ENCODE measurements around the gene MAP2K2. TPM values are rescaled to one million over a fixed set of nuclear protein-coding genes. Genes with fewer than 3 reads are reported as not detected.

The MAP2K2 gene
- total RNA-seq, 4 donors from 2014 or later, result 136 to 199 (median 195) TPM

GRCh38 chr19:4060621-4061177, 63.2 kb downstream of the MAP2K2 start:
- peaks cover 58 to 79% (median 71%) of the 10 kb centered on the region in 4 donors for H3K4me1 ChIP-seq
- DNase-seq, result peak; percentile 59
- 32% methylated on average over 13 of the region's 16 CpGs; no CpG with 5 or more reads in 1 of the 2 donors for WGBS, 2 donors (ENCODE audit: low coverage in 1 of 2)
- intact Hi-C loops (cut with DNase I; ENCODE audit: low total_unique reads) (no loop called here), in situ Hi-C loops (cut with MboI; ENCODE audit: low pct_ligation_motif_present in 1 of 4, low pct_unique_long_range_greater_than_20kb in 1 of 4, low sequenced_read_pairs in 3 of 4) (no loop called here)
- peak overlapping the region; percentile 23 to 100 (median 62) for H3K4me3 ChIP-seq
- no peaks in the 10 kb centered on the region for H3K9me3 ChIP-seq
- peak overlapping the region; percentile 97 to 100 (median 99) for H3K27ac ChIP-seq
- H3K36me3 ChIP-seq, result no peaks in the 10 kb centered on the region
- no peaks in the 10 kb centered on the region for H3K27me3 ChIP-seq
- TF ChIP-seq EP300 (IDR thresholded peaks at IDR 0.05; ENCODE audit: low read depth), result no peak
- TF ChIP-seq POLR2A (IDR thresholded peaks at IDR 0.05), result no peak
- TF ChIP-seq POLR2AphosphoS5 (IDR thresholded peaks at IDR 0.05), result no peak
- no peak for TF ChIP-seq CTCF (IDR thresholded peaks at IDR 0.05)

- Histone ChIP-seq H3K36me3 (peaks cover 0 to 2% (median 0%) of the 10 kb centered on the region in 4 donors), H3K27me3 (no peaks in the 10 kb centered on the region), H3K27ac (peak overlapping the region; percentile 97 to 100 (median 99)), H3K4me3 (peak overlapping the region; percentile 17 to 100 (median 55)), H3K4me1 (peaks cover 61 to 83% (median 75%) of the 10 kb centered on the region in 4 donors), H3K9me3 (no peaks in the 10 kb centered on the region)
- DNase-seq, result peak; percentile 90
- TF ChIP-seq CTCF (IDR thresholded peaks at IDR 0.05) (no peak), POLR2A (IDR thresholded peaks at IDR 0.05) (peak; percentile 40), EP300 (IDR thresholded peaks at IDR 0.05; ENCODE audit: low read depth) (peak; percentile 81), POLR2AphosphoS5 (IDR thresholded peaks at IDR 0.05) (peak in 2 of 3 donors; percentile 22 to 52)
- WGBS, 2 donors (ENCODE audit: low coverage in 1 of 2), result 32% methylated on average over 31 of the region's 42 CpGs; no CpG with 5 or more reads in 1 of the 2 donors
- intact Hi-C loops (cut with DNase I; ENCODE audit: low total_unique reads) (no loop called here), in situ Hi-C loops (cut with MboI; ENCODE audit: low pct_ligation_motif_present in 1 of 4, low pct_unique_long_range_greater_than_20kb in 1 of 4, low sequenced_read_pairs in 3 of 4) (no loop called here)
Measured at GRCh38 chr19:4059891-4060620, 63.9 kb downstream of the MAP2K2 start.

- peaks cover 67 to 86% (median 81%) of the 10 kb centered on the region in 4 donors for H3K4me1 ChIP-seq
- TF ChIP-seq EP300 (IDR thresholded peaks at IDR 0.05; ENCODE audit: low read depth) (no peak), POLR2AphosphoS5 (IDR thresholded peaks at IDR 0.05) (peak in 2 of 3 donors; percentile 19 to 20), POLR2A (IDR thresholded peaks at IDR 0.05) (peak; percentile 46), CTCF (IDR thresholded peaks at IDR 0.05) (no peak)
- H3K36me3 ChIP-seq, result peaks cover 0 to 8% (median 3%) of the 10 kb centered on the region in 4 donors
- peak overlapping the region; percentile 17 to 100 (median 55) for H3K4me3 ChIP-seq
- no peaks in the 10 kb centered on the region for H3K9me3 ChIP-seq
- no peaks in the 10 kb centered on the region for H3K27me3 ChIP-seq
- peak; percentile 85 for DNase-seq
- WGBS, 2 donors (ENCODE audit: low coverage in 1 of 2), result 13% methylated on average over 18 of the region's 19 CpGs; no CpG with 5 or more reads in 1 of the 2 donors
- intact Hi-C loops (cut with DNase I; ENCODE audit: low total_unique reads), result no loop called here
- H3K27ac ChIP-seq, result peak overlapping the region; percentile 97 to 100 (median 99)
- in situ Hi-C loops (cut with MboI; ENCODE audit: low pct_ligation_motif_present in 1 of 4, low pct_unique_long_range_greater_than_20kb in 1 of 4, low sequenced_read_pairs in 3 of 4), result no loop called here
Measured at GRCh38 chr19:4059453-4059871, 64.5 kb downstream of the MAP2K2 start.
